Measurements from ENCODE around the gene PML. TPM values are rescaled to one million over a fixed set of nuclear protein-coding genes. Genes with fewer than 3 reads are reported as not detected.
"Not testable (repeated sequence)": the region's sequence is repeated elsewhere in the genome, so short reads cannot be mapped to it uniquely, and the experiment has no call there.

Gene PML
- total RNA-seq, 1 donor from 2014 or later: 27.8 TPM

DNA sequence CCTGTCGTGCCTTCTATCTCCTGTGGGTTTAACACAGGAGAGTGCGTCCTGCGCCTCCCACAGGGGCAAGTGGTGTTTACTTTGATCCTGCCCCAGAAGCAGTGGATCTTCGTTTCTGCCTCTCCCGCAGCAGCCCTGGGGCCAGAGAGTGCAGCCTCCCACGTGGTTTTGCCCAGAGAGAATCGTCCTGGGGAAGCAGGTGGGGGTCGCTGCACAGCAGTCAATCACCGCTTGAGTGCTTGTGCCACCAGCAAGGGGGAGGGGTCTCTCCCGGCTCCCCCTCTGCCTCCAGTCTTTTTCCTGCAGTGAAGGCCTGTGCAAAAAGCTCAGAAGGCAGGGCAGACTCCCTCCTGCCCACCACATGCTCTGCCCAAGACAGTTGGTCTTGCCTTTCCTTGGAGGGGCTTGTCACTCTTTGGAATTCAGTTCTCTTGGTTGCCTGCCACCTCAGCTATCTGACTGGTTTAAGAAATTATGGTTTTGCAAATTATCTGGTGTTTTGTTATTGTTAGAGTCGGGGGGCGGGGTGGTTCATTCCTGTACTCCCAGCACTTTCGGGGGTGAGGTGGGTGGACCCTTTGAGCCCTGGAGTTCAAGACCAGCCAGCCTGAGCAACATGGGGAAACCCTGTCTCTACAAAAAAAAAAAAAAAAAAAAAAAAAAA is 29.3 kb upstream of the PML start:
- H3K9me3 Mint-ChIP-seq (ENCODE audit: low read depth): no peaks in the 10 kb centered on the region
- H3K27me3 Mint-ChIP-seq: peaks cover 7% of the 10 kb centered on the region
- no peaks in the 10 kb centered on the region for H3K36me3 Mint-ChIP-seq (ENCODE audit: insufficient read depth)
- no peak overlapping the region for H3K4me3 Mint-ChIP-seq (ENCODE audit: low read depth)
- H3K27ac Mint-ChIP-seq: no peak overlapping the region
- TF ChIP-seq, protein P1, sequence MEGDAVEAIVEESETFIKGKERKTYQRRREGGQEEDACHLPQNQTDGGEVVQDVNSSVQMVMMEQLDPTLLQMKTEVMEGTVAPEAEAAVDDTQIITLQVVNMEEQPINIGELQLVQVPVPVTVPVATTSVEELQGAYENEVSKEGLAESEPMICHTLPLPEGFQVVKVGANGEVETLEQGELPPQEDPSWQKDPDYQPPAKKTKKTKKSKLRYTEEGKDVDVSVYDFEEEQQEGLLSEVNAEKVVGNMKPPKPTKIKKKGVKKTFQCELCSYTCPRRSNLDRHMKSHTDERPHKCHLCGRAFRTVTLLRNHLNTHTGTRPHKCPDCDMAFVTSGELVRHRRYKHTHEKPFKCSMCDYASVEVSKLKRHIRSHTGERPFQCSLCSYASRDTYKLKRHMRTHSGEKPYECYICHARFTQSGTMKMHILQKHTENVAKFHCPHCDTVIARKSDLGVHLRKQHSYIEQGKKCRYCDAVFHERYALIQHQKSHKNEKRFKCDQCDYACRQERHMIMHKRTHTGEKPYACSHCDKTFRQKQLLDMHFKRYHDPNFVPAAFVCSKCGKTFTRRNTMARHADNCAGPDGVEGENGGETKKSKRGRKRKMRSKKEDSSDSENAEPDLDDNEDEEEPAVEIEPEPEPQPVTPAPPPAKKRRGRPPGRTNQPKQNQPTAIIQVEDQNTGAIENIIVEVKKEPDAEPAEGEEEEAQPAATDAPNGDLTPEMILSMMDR (IDR thresholded peaks at IDR 0.05; ENCODE audit: unreplicated experiment): no peak
- peaks cover 3% of the 10 kb centered on the region for H3K4me1 Mint-ChIP-seq (ENCODE audit: low read depth)
- no peak for DNase-seq (ENCODE audit: low spot score, unreplicated experiment)

DNA sequence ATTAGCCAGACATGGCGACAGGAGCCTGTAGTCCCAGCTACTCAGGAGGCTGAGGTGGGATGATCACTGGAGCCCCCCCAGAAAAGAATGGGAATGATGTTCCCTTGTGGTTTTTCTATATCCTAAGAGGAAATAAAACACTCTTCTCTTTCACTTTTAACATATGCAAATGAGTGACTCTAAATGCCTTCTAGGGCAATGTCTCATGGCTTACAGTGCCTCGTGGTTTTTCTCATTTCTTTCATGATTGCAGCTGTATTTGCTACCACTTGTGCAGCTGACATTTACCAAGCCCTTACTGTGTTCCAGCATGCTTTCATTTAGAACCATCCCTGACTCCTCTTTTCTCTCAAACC is 28.8 kb upstream of the PML start:
- Mint-ChIP-seq H3K27ac (peak overlapping the region; percentile 1), H3K9me3 (ENCODE audit: low read depth) (no peaks in the 10 kb centered on the region), H3K27me3 (peaks cover 7% of the 10 kb centered on the region), H3K4me1 (ENCODE audit: low read depth) (peaks cover 3% of the 10 kb centered on the region), H3K4me3 (ENCODE audit: low read depth) (no peak overlapping the region), H3K36me3 (ENCODE audit: insufficient read depth) (no peaks in the 10 kb centered on the region)
- TF ChIP-seq, protein P1 (IDR thresholded peaks at IDR 0.05; ENCODE audit: unreplicated experiment): no peak
- no peak for DNase-seq (ENCODE audit: low spot score, unreplicated experiment)

DNA sequence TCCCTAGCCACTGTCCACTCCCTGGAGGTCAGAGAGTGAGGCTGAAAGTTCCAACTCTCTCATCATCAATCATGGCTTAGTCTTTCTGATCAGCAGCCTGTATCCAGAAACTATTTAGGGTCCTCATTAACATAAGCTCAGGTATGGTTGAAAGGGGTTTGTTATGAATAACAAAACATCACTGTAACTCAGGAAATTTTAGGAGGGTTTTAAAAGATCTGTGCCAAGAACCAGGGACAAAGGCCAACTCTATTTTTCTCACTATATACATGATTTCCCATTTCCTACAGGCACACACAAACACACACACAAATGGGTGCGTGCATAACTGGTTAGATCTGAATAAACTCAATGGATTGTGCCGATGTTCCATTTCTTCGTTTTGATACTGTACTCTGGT is 26.1 kb upstream of the PML start:
- TF ChIP-seq, protein P1 (IDR thresholded peaks at IDR 0.05; ENCODE audit: unreplicated experiment): no peak
- Mint-ChIP-seq H3K4me3 (ENCODE audit: low read depth) (no peak overlapping the region), H3K4me1 (ENCODE audit: low read depth) (peaks cover 3% of the 10 kb centered on the region)

DNA sequence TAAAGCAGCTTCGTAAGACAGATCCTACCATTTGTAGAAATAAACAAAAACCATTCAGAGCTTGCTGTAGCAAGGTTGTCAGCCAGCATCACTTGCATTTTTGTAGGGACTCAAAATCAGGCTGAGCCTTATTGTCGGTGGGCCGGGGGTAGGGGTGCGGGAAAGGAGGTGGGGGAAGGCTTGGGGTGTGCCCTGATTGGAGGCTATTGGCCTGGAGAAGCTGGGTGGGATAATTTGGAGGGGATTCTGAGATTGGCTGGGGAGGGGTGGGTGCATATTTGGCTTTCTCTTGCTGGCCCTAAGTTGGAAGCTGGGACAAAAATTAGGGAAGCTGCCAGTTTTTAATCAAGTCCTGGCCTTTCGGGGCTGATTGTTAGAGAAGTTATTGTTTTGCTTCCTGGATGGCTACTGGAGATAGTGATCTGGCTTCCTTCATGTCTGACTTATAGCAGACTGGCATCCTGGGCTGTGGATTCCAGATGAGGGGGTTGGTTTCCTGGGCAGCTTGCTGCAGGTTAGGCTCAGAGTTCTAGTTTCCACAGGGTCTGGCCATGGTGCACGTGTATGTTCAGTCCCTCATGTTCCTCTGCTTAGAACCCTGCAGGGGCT is 25.3 kb upstream of the PML start:
- no peaks in the 10 kb centered on the region for H3K36me3 Mint-ChIP-seq (ENCODE audit: insufficient read depth)
- H3K9me3 Mint-ChIP-seq (ENCODE audit: low read depth): no peaks in the 10 kb centered on the region
- TF ChIP-seq, protein P1 (IDR thresholded peaks at IDR 0.05; ENCODE audit: unreplicated experiment): no peak
- H3K4me1 Mint-ChIP-seq (ENCODE audit: low read depth): peaks cover 3% of the 10 kb centered on the region
- no peak overlapping the region for H3K4me3 Mint-ChIP-seq (ENCODE audit: low read depth)
- peaks cover 16% of the 10 kb centered on the region for H3K27me3 Mint-ChIP-seq
- no peak overlapping the region for H3K27ac Mint-ChIP-seq
- DNase-seq (ENCODE audit: low spot score, unreplicated experiment): no peak

More for the DNA sequence above, 26.1 kb upstream of the PML start:
- no peaks in the 10 kb centered on the region for H3K9me3 Mint-ChIP-seq (ENCODE audit: low read depth)
- H3K27me3 Mint-ChIP-seq: peaks cover 15% of the 10 kb centered on the region
- no peak for DNase-seq (ENCODE audit: low spot score, unreplicated experiment)
- H3K27ac Mint-ChIP-seq: no peak overlapping the region
- H3K36me3 Mint-ChIP-seq (ENCODE audit: insufficient read depth): no peaks in the 10 kb centered on the region

DNA sequence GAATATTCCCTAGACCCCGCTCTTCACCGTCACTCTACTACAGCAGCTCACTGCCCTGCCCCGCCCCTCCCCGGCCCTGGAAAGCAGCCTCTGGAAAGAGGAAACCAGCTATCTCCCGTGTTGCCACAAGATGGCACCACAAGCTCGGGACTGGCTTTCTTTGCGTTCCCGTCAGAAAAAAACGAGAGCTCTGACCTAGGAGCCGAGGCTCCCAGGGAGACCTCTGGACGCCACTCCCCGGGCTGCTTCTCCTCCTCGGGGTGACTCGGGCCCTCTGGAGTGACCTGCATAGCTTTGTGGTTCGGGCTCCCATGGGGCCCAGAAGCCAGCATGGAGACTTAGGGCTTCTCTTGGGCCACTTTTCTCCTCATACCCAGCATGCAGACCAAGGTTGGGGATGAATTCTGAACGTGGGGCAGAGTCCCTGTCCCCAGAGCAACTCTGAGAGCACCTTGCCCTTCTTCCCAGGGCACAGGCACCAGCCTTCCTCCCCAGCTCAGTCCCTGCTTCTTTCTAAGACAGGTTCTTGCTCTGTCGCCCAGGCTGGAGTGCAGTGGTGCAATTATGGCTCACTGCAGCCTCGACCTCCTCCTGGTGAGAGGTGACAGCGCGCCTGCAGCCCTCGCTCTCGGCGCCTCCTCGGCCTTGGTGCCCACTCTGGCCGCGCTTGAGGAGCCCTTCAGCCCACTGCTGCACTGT is 21.4 kb upstream of the PML start:
- no peak overlapping the region for H3K27ac Mint-ChIP-seq
- H3K27me3 Mint-ChIP-seq: peaks cover 27% of the 10 kb centered on the region
- TF ChIP-seq, protein P1 (IDR thresholded peaks at IDR 0.05; ENCODE audit: unreplicated experiment): peak; percentile 78
- peak; percentile 75 for DNase-seq (ENCODE audit: low spot score, unreplicated experiment)
- no peaks in the 10 kb centered on the region for H3K9me3 Mint-ChIP-seq (ENCODE audit: low read depth)
- H3K4me1 Mint-ChIP-seq (ENCODE audit: low read depth): no peaks in the 10 kb centered on the region
- H3K4me3 Mint-ChIP-seq (ENCODE audit: low read depth): no peak overlapping the region
- no peaks in the 10 kb centered on the region for H3K36me3 Mint-ChIP-seq (ENCODE audit: insufficient read depth)

DNA sequence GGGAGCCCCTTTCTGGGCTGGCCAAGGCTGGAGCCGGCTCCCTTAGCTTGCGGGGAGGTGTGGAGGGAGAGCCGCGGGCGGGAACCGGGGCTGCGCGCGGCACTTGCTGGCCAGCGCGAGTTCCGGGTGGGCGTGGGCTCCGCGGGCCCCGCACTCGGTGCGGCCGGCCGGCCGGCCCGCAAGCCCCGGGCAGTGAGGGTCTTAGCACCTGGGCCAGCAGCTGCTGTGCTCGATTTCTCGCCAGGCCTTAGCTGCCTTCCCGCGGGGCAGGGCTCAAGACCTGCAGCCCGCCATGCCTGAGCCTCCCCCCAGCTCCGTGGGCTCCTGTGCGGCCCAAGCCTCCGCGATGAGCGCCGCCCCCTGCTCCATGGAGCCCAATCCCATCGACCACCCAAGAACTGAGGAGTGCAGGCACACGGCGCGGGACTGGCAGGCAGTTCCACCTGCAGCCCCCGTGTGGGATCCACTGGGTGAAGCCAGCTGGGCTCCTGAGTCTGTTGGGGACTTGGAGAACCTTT is 20.8 kb upstream of the PML start:
- not testable (repeated sequence) for H3K36me3 Mint-ChIP-seq (ENCODE audit: insufficient read depth); H3K9me3 Mint-ChIP-seq (ENCODE audit: low read depth); H3K4me1 Mint-ChIP-seq (ENCODE audit: low read depth); DNase-seq (ENCODE audit: low spot score, unreplicated experiment); H3K4me3 Mint-ChIP-seq (ENCODE audit: low read depth); H3K27ac Mint-ChIP-seq
- H3K27me3 Mint-ChIP-seq: peaks cover 27% of the 10 kb centered on the region

DNA sequence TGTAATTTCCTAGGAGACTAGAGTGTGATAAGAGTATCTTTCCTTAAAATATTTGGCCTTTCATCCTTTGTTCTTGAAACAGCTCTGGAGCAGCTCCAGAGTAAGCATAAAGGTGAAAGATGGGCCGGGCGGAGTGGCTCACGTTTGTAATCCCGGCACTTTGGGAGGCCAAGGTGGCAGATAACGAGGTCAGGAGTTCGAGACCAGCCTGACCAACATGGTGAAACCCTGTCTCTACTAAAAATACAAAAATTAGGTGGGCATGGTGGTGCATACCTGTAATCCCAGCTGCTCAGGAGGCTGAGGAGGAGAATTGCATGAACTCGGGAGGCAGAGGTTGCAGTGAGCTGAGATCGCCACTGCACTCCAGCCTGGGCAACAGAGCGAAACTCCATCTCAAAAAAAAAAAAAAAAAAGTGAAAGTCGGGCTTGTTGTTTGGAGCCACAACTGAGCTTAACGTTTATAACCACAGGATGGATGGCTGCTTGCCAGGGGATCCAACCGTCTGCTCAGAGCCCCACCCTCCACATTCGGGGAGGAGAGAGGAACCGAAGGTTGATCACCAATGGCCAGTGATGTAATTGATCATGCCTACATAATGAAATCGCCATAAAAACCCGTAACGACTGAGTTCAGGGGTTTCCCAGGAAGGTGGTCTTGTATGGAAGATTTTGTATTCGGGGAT is 18.9 kb upstream of the PML start:
- DNase-seq (ENCODE audit: low spot score, unreplicated experiment); H3K36me3 Mint-ChIP-seq (ENCODE audit: insufficient read depth); H3K27ac Mint-ChIP-seq; H3K9me3 Mint-ChIP-seq (ENCODE audit: low read depth); H3K4me3 Mint-ChIP-seq (ENCODE audit: low read depth); H3K4me1 Mint-ChIP-seq (ENCODE audit: low read depth): not testable (repeated sequence)
- H3K27me3 Mint-ChIP-seq: peaks cover 30% of the 10 kb centered on the region

Data from progenitor cell of endocrine pancreas (in vitro differentiated cells).